ENCODE measurements around the gene FGL2. TPM values are rescaled to one million over a fixed set of nuclear protein-coding genes. Genes with fewer than 3 reads are reported as not detected.
"Not testable (repeated sequence)": the region's sequence is repeated elsewhere in the genome, so short reads cannot be mapped to it uniquely, and the experiment has no call there.

Gene FGL2
- total RNA-seq, 1 donor = under 0.01 TPM

- no peaks in the 10 kb centered on the region for H3K27me3 ChIP-seq (ENCODE audit: insufficient read depth, low read length)
- peaks cover 13% of the 10 kb centered on the region for H3K4me1 ChIP-seq (ENCODE audit: insufficient read depth, low read length)
- H2AFZ ChIP-seq (ENCODE audit: low read length) = no peak overlapping the region
- H3K79me2 ChIP-seq (ENCODE audit: insufficient read depth, low read length) = no peaks in the 10 kb centered on the region
- no peaks in the 10 kb centered on the region for H3K36me3 ChIP-seq (ENCODE audit: insufficient read depth, low read length)
- H3K9me3 ChIP-seq (ENCODE audit: low read depth, low read length) = no peaks in the 10 kb centered on the region
- H4K20me1 ChIP-seq (ENCODE audit: insufficient read depth, low read length) = no peaks in the 10 kb centered on the region
- DNase-seq (ENCODE audit: insufficient read length, low spot score, missing footprints) = no peak
- no peak overlapping the region for H3K27ac ChIP-seq (ENCODE audit: low read depth, low read length)
- no peak for TF ChIP-seq CTCF (IDR thresholded peaks at IDR 0.05; ENCODE audit: extremely low read depth, low read depth, low read length)
- no peak overlapping the region for H3K4me3 ChIP-seq (ENCODE audit: insufficient read depth, low read length)
- H3K4me2 ChIP-seq (ENCODE audit: insufficient read depth, low read length) = no peak overlapping the region
These were observed 23.2 kb upstream of the FGL2 start for GRCh38 chr7:77222819-77223218.

- no peak overlapping the region for H3K4me2 ChIP-seq (ENCODE audit: insufficient read depth, low read length)
- H3K4me1 ChIP-seq (ENCODE audit: insufficient read depth, low read length) = peaks cover 12% of the 10 kb centered on the region
- no peak for TF ChIP-seq CTCF (IDR thresholded peaks at IDR 0.05; ENCODE audit: extremely low read depth, low read depth, low read length)
- H3K27ac ChIP-seq (ENCODE audit: low read depth, low read length) = no peak overlapping the region
- no peaks in the 10 kb centered on the region for H4K20me1 ChIP-seq (ENCODE audit: insufficient read depth, low read length)
- no peak overlapping the region for H3K4me3 ChIP-seq (ENCODE audit: insufficient read depth, low read length)
- H2AFZ ChIP-seq (ENCODE audit: low read length) = no peak overlapping the region
- DNase-seq (ENCODE audit: insufficient read length, low spot score, missing footprints) = no peak
- no peaks in the 10 kb centered on the region for H3K79me2 ChIP-seq (ENCODE audit: insufficient read depth, low read length)
- no peaks in the 10 kb centered on the region for H3K27me3 ChIP-seq (ENCODE audit: insufficient read depth, low read length)
- no peaks in the 10 kb centered on the region for H3K36me3 ChIP-seq (ENCODE audit: insufficient read depth, low read length)
- no peaks in the 10 kb centered on the region for H3K9me3 ChIP-seq (ENCODE audit: low read depth, low read length)
These were observed 22.4 kb upstream of the FGL2 start for GRCh38 chr7:77222065-77222464.

- not testable (repeated sequence) for H3K36me3 ChIP-seq (ENCODE audit: insufficient read depth, low read length); H3K4me2 ChIP-seq (ENCODE audit: insufficient read depth, low read length); H3K4me1 ChIP-seq (ENCODE audit: insufficient read depth, low read length); H3K27me3 ChIP-seq (ENCODE audit: insufficient read depth, low read length); H3K27ac ChIP-seq (ENCODE audit: low read depth, low read length); DNase-seq (ENCODE audit: insufficient read length, low spot score, missing footprints); H3K9me3 ChIP-seq (ENCODE audit: low read depth, low read length); H3K79me2 ChIP-seq (ENCODE audit: insufficient read depth, low read length); H3K4me3 ChIP-seq (ENCODE audit: insufficient read depth, low read length); H4K20me1 ChIP-seq (ENCODE audit: insufficient read depth, low read length); H2AFZ ChIP-seq (ENCODE audit: low read length)
These were observed 20.2 kb upstream of the FGL2 start for GRCh38 chr7:77219701-77220331.

- no peaks in the 10 kb centered on the region for H3K4me1 ChIP-seq (ENCODE audit: insufficient read depth, low read length)
- no peaks in the 10 kb centered on the region for H3K27me3 ChIP-seq (ENCODE audit: insufficient read depth, low read length)
- TF ChIP-seq CTCF (IDR thresholded peaks at IDR 0.05; ENCODE audit: extremely low read depth, low read depth, low read length) = no peak
- no peaks in the 10 kb centered on the region for H4K20me1 ChIP-seq (ENCODE audit: insufficient read depth, low read length)
- H3K79me2 ChIP-seq (ENCODE audit: insufficient read depth, low read length) = no peaks in the 10 kb centered on the region
- no peak overlapping the region for H3K4me3 ChIP-seq (ENCODE audit: insufficient read depth, low read length)
- H3K9me3 ChIP-seq (ENCODE audit: low read depth, low read length) = no peaks in the 10 kb centered on the region
- H2AFZ ChIP-seq (ENCODE audit: low read length) = no peak overlapping the region
- no peak overlapping the region for H3K4me2 ChIP-seq (ENCODE audit: insufficient read depth, low read length)
- no peak overlapping the region for H3K27ac ChIP-seq (ENCODE audit: low read depth, low read length)
- no peaks in the 10 kb centered on the region for H3K36me3 ChIP-seq (ENCODE audit: insufficient read depth, low read length)
- DNase-seq (ENCODE audit: insufficient read length, low spot score, missing footprints) = no peak
These were observed 18.0 kb upstream of the FGL2 start for GRCh38 chr7:77217474-77218185.
